Activated T-cell treated with anti-CD3 and anti-CD28 coated beads for 48 hours (primary cell): ENCODE results near the gene DEFB114.

Experiments
- DNase-seq: peaks from one replicate; pipeline ENCODE4 v3.0.0-alpha.2; 2020; ENCODE audit warnings: low read depth

DEFB114 gene

DNA sequence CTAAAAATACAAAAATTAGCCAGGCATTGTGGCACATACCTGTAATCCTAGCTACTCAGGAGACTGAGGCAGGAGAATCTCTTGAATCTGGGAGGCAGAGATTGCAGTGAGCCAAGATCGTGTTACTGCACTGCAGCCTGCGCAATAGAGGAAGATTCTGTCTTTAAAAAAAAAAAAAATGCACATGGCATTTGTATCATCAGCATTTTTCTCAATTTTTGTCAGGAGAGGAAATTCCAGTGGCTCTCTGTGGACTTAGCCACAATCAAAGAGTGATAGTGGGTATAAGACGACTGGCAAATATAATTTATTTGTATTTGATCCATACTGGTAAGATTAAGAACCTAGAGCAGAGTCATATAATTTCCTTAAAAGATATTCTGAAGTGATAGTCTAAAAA is 28.6 kb downstream of the DEFB114 start:
- no peak for DNase-seq

DNA sequence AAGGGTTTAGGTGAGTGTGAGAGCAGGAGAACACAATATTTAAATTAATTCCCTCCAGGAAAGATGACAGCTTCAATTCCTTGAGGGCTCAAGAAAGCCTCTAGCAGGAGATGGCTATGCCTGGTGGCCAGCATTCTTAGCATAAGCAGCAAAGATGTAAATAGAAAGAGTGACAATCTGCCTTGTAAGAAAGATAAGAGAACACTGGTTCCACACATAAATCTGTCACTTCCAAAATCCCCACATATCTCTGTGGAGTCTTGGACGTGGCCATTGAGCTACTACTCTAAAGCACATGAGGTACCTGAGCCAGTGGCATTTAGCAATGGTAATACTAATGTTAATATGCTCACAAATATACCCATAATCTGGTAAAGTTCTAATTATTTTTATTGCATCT is 29.2 kb downstream of the DEFB114 start:
- DNase-seq = no peak

DNA sequence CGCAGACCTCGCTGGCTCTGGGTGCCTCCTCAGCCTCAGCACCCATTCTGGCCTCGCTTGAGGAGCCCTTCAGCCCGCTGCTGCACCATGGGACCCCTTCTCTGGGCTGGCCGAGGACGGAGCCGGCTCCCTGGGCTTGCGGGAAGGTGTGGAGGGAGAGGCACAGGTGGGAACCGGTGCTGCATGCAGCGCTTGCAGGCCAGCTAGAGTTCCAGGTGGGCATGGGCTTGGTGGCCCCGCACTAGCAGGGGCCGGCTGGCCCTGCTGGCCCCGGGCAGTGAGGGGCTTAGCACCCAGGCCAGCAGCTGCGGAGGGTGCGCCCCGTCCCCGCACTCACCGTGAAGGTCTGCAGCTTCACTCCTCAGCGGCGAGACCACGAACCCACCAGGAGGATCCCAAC is 30.4 kb downstream of the DEFB114 start:
- DNase-seq = no peak

DNA sequence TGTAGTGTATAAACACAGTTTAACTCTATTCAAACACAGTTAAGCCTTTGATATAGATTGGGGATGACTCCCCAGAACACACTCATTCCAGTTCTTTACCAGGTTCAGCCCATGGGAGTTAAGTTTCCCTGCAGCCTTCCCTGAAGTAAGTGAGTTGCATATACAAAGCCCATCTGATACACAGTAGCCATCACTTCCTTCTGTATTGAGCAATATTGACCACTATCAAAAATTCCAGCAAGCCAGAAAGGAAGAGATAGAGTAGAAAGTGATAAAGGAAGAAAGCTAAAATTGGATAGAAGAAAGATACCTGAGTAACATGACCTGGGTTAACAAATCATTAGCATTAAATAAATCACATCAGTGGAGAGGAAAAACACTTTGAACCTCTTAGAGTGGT is 34.6 kb downstream of the DEFB114 start:
- DNase-seq = no peak

DNA sequence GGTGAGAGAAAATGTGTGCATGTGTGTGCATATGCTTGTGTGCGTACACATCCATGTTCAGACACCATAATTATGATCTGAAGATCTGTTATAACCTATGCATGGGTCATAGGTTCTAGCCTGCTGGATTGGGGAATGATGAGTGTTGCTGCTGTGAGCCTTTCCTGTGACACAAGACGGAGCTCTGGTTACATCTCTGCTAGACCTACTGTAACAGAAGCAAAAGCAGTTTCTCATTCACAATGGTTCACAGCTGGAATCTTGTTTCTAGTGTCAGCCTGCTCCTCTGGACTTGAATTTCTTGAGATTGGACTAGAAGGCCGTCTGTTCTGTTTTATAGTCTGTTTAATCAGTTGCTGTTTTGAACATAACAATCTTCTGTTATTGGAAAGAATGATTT is 40.1 kb downstream of the DEFB114 start:
- no peak for DNase-seq

DNA sequence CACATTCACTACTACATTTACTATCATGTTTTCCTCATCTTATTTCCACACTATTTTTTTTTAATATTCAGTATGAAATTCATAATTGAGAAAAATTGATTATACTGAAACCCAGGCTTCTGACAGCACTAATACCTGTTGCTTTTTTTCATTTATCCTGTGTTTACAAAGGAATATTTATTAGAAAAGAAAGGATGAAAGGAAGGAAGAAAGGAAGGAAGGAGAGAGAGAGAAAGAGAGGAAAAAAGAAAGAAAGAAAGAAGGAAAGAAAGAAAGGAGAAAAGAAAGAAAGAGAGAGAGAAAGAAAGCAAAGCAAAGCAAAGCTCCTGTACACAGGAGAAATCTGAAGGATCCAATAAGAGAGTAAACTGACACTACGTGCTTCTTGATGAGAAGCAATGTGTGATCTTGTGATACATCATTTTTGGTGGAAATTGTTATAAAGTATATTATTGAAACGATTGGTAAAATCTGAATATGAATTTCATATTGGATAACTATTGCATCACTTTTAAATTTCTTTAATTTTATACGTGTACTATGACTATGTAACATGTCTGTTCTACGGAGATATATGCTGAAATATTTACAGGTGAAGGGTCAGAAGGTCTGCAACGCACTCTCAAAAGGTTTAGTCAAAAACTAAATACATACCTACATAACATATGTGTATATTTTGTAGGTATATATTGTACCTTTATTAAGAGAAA is 43.9 kb downstream of the DEFB114 start:
- DNase-seq = no peak

DNA sequence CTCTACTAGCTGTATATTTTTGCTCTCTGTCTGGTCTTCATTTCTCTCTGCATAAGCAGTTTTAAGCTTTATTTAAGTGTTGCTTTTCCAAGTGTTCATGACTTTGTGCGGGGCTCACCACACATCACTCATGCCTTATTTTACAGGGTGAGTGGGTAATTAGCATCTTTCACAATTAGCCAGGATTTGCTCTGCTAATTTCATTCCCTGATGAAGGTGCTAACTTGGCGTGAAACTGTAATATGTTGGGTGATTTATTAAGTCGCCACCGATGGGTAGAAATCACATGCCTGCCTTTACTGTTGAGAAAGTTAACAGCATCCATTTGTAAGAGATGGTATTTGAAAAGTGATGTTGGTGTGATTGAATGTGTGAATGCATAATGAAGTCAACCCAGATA is 44.7 kb downstream of the DEFB114 start:
- DNase-seq = no peak

DNA sequence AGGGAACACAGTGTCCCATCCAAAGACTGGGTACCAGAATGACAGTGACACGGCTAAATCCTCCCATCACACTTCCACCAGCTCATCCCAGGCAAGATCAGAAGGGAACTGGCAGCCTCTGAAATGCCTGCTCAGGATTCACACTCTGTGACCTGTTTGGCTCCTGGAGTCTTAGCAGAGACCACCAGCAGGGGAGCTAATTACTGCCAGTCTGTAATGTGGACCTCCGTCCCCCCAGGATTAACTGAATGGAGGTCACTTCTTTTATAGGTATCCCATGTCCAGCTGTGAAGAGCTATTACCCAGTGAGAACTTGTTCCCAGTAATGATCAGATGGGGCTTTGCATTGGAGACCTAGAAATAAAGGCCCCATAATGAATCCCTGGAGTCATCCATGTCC is 45.2 kb downstream of the DEFB114 start:
- no peak for DNase-seq

DNA sequence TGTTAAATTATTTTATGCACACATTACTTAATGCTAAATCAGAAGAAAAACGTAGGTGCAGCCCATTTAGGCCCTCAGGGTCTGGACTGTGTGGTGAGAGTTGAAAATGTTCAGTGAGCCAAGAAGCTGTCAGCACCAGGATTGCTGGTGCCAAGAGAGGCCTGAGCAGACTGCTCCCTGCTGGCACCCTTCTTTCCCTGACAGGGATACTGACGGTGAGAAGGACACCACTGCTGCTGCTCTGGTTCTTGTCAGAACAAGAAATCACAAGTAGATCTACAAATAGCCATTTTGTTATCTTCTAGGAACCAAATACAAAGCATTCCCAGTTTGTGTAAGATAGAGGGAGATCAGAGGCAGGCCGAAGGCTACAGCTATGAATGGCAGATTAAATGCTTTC is 48.9 kb downstream of the DEFB114 start:
- no peak for DNase-seq

DNA sequence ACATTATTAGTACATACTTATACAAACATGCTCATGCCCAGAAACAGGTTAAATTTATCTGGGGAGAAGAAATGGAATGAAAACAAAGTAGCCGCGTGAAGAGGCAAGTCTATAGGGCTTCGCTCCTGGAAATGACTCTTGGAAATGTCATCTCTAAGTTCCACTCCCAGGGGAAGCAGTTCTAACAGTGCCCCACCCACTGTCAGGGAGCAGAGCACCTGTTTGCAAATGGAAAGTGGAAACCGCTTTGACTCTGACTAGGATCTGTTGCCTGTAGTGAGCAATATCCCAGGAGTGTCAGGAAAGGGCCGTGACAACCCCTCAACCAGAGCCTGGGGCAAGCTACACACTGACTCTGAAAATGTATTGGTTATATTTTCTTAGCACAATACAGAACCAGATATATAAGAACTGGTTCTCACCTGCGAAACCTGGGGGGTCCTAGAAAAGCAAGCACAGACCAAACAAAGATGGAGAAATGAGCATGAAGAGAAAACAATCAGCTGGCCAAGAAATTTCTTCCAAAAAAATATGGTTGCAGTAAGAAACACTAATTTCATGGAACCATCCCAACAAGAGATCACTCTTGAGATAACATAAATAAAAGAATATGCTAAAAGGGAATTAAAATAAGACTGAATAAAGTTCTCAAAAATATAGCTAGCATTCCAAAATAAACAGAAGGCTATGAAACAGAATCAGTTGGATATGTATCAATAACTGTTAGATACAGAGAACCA is 50.2 kb downstream of the DEFB114 start:
- no peak for DNase-seq

DNA sequence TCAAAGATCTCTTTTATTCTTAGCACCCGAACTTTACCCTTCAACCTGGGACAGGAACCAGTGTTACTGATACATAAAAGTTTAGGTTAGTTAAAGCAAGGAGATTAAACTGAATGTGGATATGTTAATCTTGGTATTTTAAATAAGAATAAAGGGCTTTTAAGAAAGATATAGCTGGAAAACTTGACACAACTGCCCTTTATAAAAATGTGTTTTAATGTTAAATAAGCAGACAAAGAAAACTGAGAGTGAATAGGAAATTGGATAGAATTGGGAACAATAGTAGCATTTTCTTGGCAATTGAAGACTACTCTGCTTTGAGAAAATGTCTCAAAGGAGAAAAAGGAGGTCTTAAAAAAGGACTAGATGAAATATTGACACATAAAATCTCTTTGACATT is 51.8 kb downstream of the DEFB114 start:
- DNase-seq = no peak

DNA sequence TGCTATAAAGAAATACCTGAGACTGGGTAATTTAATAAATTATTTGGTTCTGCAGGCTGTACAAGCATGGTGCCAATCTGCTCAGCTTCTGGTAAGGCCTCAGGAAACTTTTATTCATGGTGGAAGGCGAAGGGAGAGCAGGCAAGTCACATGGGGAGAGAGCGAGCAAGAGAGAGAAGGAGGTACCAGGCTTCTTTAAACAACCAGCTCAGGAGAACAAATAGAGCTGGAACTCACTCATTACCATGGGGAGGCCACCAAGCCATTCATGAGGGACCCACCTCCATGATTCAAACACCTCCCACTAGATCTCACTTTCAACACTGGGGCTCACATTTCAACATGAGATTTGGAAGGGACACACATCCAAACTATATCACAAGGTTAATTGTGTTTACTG is 52.7 kb downstream of the DEFB114 start:
- DNase-seq = no peak
